Vagina (tissue), 2 donors: ENCODE measurements around the gene FBN3. TPM values are rescaled to one million over a fixed set of nuclear protein-coding genes. Genes with fewer than 3 reads are reported as not detected.

ENCODE experiments used
- DNase-seq, 2 donors: peaks; one replicate each; pipeline ENCODE4 v3.0.0-alpha.2; 2017; ENCODE audit errors: extremely low spot score in 2 of 2
- H3K27ac ChIP-seq: fragments of 200-600 bp; sonication (generic); one replicate; pipeline ENCODE4 v1.5.1; 2019
- H3K27me3 ChIP-seq: fragments of 200-600 bp; sonication (generic); one replicate; pipeline ENCODE4 v1.5.1; 2019
- H3K36me3 ChIP-seq, 2 donors: fragments of 200-600 bp; sonication (generic); one replicate each; pipeline ENCODE4 v1.5.1; 2017 to 2019
- H3K4me1 ChIP-seq: fragments of 200-600 bp; sonication (generic); one replicate; pipeline ENCODE4 v1.5.1; 2019
- H3K4me3 ChIP-seq, 2 donors: fragments of 200-600 bp; sonication (generic); 1 replicate in 1 of 2; 2 replicates in 1 of 2; pipeline ENCODE4 v1.5.1; 2016 to 2019
- H3K9me3 ChIP-seq: fragments of 200-600 bp; sonication (generic); one replicate; pipeline ENCODE4 v1.5.1; 2019
- POLR2A ChIP-seq, 2 donors: fragments of 450-650 bp; IDR thresholded peaks; one replicate each; pipeline ENCODE4 v1.6.1; 2017; ENCODE audit warnings: antibody characterized with exemption in 2 of 2, mild to moderate bottlenecking in 2 of 2, moderate library complexity in 2 of 2
- POLR2AphosphoS5 ChIP-seq, 2 donors: sonication (generic); formaldehyde crosslinking; IDR thresholded peaks; one replicate each; pipeline ENCODE4 v1.9.0; 2017; ENCODE audit warnings: antibody characterized with exemption in 2 of 2, mild to moderate bottlenecking in 2 of 2, low read depth in 1 of 2; ENCODE audit not compliant: insufficient read depth in 1 of 2
- intact Hi-C: fragments of 100-400 bp; cut with DNase I; formaldehyde crosslinking; loops from one replicate; pipeline ENCODE4 v1.15.1; 2023
- total RNA-seq: library from RNA; depleted of rRNA; stranded (reverse); fragments of >200 nt; gene quantifications from one replicate; pipeline ENCODE4 v1.2.3, GENCODE V29; 2016
- TF ChIP-seq, protein P1 (sequence below), 3 experiments: fragments of 450-650 bp in 2 of 3; fragments of 200-600 bp in 1 of 3; sonication (generic) in 1 of 3; IDR thresholded peaks; one replicate each; pipeline ENCODE4 v1.5.1; 2017 to 2019; ENCODE audit warnings: antibody characterized with exemption in 3 of 3, mild to moderate bottlenecking in 2 of 3, moderate library complexity in 2 of 3

The FBN3 gene
- total RNA-seq, 1 donor from 2014 or later = not detected

DNA sequence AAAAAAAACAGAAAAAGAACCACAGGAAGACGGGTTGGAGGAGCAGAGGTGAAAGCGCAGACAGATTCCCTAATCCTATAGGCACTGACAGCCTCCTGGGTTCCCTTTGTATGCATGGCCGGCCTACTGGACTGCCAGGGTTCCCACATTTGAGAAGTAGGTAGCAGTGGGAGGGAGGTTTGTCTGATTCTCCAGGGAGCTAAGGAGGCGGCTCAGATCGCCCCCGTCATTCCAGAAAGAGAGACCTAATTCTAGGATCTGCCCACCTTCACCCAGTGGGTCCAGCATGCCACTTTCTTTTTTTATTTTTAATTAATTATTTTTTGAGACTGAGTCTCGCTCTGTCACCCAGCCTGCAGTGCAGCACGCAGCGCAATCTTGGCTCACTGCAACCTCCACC, 106.5 kb downstream of the FBN3 start:
- H3K36me3 ChIP-seq = no peaks in the 10 kb centered on the region
- no peak for TF ChIP-seq POLR2AphosphoS5 (IDR thresholded peaks at IDR 0.05; ENCODE audit: insufficient read depth in 1 of 2, low read depth in 1 of 2)
- no peak for TF ChIP-seq POLR2A (IDR thresholded peaks at IDR 0.05)
- no peaks in the 10 kb centered on the region for H3K27me3 ChIP-seq
- H3K27ac ChIP-seq = no peak overlapping the region
- DNase-seq = no peak
- no peaks in the 10 kb centered on the region for H3K9me3 ChIP-seq
- H3K4me1 ChIP-seq = no peaks in the 10 kb centered on the region
- intact Hi-C loops = no loop called here
- H3K4me3 ChIP-seq = no peak overlapping the region

DNA sequence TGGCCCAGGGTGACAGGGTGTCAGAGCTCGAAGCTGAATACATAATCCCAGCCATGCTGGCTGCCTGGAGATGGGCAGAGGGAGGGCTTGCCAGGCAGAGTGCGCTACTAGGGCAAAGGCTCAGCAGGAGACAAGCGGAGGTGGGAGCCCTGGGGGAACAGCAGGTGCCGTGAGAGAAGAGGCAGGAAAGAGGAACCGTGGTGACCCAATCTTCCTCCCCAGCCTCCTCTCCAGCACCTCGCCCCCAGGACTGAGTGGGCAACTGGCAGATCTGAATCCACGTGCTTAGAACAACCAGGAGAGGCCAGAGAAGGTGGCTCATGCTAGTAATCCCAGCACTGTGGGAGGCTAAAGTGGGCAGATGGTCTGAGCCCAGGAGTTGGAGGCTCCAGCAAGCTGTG, 107.9 kb downstream of the FBN3 start:
- no peak for DNase-seq
- H3K9me3 ChIP-seq = no peaks in the 10 kb centered on the region
- H3K27me3 ChIP-seq = no peaks in the 10 kb centered on the region
- no peak overlapping the region for H3K27ac ChIP-seq
- no peaks in the 10 kb centered on the region for H3K4me1 ChIP-seq
- no peaks in the 10 kb centered on the region for H3K36me3 ChIP-seq
- intact Hi-C loops = no loop called here
- TF ChIP-seq, protein P1, sequence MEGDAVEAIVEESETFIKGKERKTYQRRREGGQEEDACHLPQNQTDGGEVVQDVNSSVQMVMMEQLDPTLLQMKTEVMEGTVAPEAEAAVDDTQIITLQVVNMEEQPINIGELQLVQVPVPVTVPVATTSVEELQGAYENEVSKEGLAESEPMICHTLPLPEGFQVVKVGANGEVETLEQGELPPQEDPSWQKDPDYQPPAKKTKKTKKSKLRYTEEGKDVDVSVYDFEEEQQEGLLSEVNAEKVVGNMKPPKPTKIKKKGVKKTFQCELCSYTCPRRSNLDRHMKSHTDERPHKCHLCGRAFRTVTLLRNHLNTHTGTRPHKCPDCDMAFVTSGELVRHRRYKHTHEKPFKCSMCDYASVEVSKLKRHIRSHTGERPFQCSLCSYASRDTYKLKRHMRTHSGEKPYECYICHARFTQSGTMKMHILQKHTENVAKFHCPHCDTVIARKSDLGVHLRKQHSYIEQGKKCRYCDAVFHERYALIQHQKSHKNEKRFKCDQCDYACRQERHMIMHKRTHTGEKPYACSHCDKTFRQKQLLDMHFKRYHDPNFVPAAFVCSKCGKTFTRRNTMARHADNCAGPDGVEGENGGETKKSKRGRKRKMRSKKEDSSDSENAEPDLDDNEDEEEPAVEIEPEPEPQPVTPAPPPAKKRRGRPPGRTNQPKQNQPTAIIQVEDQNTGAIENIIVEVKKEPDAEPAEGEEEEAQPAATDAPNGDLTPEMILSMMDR (IDR thresholded peaks at IDR 0.05) = no peak
- TF ChIP-seq POLR2A (IDR thresholded peaks at IDR 0.05) (no peak), POLR2AphosphoS5 (IDR thresholded peaks at IDR 0.05; ENCODE audit: insufficient read depth in 1 of 2, low read depth in 1 of 2) (no peak)
- H3K4me3 ChIP-seq = no peak overlapping the region

DNA sequence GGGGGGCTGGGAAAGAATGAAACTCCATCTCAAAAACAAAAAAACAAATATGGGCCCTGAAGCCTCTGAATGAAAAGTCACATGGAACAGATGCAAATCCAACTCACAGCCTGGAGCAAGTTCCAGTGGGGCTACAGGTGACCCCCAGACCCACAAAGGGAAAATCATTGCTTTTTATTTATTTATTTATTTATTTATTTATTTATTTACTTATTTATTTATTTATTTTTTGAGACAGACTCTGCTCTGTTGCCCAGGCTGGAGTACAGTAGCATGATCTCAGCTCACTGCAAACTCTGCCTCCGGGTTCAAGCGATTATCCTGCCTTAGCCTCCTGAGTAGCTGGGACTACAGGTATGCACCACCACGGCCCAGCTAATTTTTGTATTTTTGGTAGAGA, 110.2 kb downstream of the FBN3 start:
- DNase-seq = no peak
- H3K36me3 ChIP-seq = no peaks in the 10 kb centered on the region
- H3K4me3 ChIP-seq = no peak overlapping the region
- H3K27ac ChIP-seq = no peak overlapping the region
- no peaks in the 10 kb centered on the region for H3K9me3 ChIP-seq
- intact Hi-C loops = no loop called here
- TF ChIP-seq, protein P1 (IDR thresholded peaks at IDR 0.05) = no peak
- TF ChIP-seq POLR2A (IDR thresholded peaks at IDR 0.05) = no peak
- no peak for TF ChIP-seq POLR2AphosphoS5 (IDR thresholded peaks at IDR 0.05; ENCODE audit: insufficient read depth in 1 of 2, low read depth in 1 of 2)
- no peaks in the 10 kb centered on the region for H3K4me1 ChIP-seq
- H3K27me3 ChIP-seq = no peaks in the 10 kb centered on the region

DNA sequence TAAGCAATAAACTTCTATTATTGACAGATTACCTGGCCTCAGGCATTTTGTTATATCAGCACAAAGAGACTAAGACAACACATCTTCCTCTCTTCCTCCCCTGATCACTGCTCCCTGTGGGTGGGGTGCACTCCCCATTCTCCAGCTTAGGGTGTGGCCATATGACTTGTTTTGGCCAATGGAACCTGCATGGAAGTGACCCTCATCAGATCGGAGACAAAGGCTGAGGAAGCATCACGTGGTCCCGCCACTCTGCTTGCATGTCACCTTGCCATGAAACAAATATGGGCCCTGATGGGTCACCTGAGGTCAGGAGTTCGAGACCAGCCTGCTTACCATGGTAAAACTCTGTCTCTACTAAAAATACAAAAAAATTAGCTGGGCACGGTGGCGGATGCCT, 110.6 kb downstream of the FBN3 start:
- DNase-seq = no peak
- intact Hi-C loops = no loop called here
- no peaks in the 10 kb centered on the region for H3K4me1 ChIP-seq
- H3K36me3 ChIP-seq = no peaks in the 10 kb centered on the region
- H3K9me3 ChIP-seq = no peaks in the 10 kb centered on the region
- no peak overlapping the region for H3K4me3 ChIP-seq
- TF ChIP-seq POLR2AphosphoS5 (IDR thresholded peaks at IDR 0.05; ENCODE audit: insufficient read depth in 1 of 2, low read depth in 1 of 2) = no peak
- TF ChIP-seq, protein P1 (IDR thresholded peaks at IDR 0.05) = no peak
- TF ChIP-seq POLR2A (IDR thresholded peaks at IDR 0.05) = no peak
- H3K27me3 ChIP-seq = no peaks in the 10 kb centered on the region
- no peak overlapping the region for H3K27ac ChIP-seq

DNA sequence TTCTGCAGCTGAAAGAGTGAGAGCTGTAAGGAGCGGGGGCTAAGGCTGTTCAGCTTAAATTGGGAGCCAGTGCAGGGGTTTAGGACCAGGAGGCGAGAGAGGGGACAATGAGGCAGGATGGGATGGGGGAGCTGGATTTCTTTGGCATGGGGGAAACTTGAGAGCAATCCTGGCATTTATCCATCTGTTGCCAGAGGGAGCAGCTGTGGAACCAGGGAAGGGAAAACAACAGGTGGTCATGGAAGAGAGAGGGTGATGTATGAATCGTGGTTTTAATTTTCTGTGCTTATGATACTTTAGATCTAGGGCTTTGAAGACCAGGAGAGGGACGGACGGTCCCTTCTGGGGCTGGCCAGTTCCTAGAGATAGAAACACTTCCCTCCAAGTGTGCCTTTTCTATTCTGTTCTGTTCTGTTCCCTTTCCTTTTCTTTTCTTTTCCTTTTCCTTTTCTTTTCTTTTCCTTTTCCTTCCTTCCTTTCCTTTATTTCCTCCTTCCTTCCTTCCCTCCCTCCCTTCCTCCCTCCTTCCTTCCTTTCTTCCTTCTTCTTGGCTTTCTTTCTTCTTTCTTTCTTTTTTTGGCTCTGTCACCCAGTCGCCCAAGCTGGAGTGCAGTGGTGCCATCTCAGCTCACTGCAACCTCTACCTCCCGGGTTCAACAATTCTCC, 112.8 kb downstream of the FBN3 start:
- TF ChIP-seq POLR2AphosphoS5 (IDR thresholded peaks at IDR 0.05; ENCODE audit: insufficient read depth in 1 of 2, low read depth in 1 of 2) (no peak), POLR2A (IDR thresholded peaks at IDR 0.05) (no peak)
- TF ChIP-seq, protein P1 (IDR thresholded peaks at IDR 0.05) = no peak
- no peaks in the 10 kb centered on the region for H3K9me3 ChIP-seq
- no peak for DNase-seq
- H3K4me1 ChIP-seq = no peaks in the 10 kb centered on the region
- no peak overlapping the region for H3K4me3 ChIP-seq
- H3K27me3 ChIP-seq = no peaks in the 10 kb centered on the region
- intact Hi-C loops = no loop called here
- H3K36me3 ChIP-seq = no peaks in the 10 kb centered on the region
- no peak overlapping the region for H3K27ac ChIP-seq
